ENCODE data around the gene ETFB.

ETFB gene

DNA sequence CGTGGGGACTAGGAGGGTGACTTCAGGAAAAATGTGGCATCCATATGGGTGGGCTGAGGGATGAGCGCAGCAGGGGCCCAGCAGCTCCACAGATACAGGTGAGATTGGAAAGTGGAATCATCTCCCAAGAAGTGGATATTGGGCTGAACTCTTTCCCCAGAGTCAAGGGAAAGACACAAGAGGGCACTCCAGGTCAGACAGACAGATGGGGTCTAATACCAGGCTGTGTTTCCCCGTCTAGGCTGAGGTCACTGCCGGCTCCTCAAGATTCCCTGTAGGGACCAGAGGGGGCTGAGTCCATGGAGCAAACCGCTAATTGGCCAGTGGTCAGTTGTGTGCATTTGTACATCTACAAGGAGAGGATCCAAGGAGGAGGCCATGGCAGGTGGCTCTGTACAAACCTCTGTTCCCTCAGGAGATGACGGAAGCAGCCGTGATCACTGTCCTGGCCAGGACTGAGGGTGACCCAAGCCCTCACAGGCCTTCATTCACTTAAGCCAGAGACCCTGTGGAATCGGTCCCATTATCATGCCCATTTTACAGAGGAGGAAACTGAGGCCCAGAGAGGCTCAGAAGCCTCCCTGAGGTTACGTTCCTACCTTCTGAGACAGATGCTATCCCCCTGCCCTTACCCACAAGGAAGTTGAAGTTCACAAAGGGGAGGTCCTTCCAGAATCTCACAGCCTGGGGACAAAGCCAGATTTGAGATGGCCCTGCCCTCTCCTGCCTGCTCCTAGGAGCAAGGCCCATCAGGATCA is 69.7 kb downstream of the ETFB start:
- no peak overlapping the region for H3K27ac ChIP-seq (ENCODE audit: low read depth, low read length)
- H3K36me3 ChIP-seq (ENCODE audit: control insufficient read depth in 5 of 5, insufficient read depth in 5 of 5, low read length in 5 of 5) = no peaks in the 10 kb centered on the region
- no peak overlapping the region for H3K9ac ChIP-seq (ENCODE audit: low read length in 5 of 5)
- no peak overlapping the region for H3K4me3 ChIP-seq (ENCODE audit: low read depth in 1 of 5, low read length in 5 of 5)
- H3K27me3 ChIP-seq (ENCODE audit: control insufficient read depth in 5 of 5, insufficient read depth in 4 of 5, low read length in 5 of 5) = peaks cover 15 to 40% (median 34%) of the 10 kb centered on the region in 5 donors
- no peaks in the 10 kb centered on the region for H3K9me3 ChIP-seq (ENCODE audit: control insufficient read depth in 5 of 5, low read length in 5 of 5)
- no peaks in the 10 kb centered on the region for H3K4me1 ChIP-seq (ENCODE audit: control insufficient read depth in 5 of 5, insufficient read depth in 5 of 5, low read length in 5 of 5)

DNA sequence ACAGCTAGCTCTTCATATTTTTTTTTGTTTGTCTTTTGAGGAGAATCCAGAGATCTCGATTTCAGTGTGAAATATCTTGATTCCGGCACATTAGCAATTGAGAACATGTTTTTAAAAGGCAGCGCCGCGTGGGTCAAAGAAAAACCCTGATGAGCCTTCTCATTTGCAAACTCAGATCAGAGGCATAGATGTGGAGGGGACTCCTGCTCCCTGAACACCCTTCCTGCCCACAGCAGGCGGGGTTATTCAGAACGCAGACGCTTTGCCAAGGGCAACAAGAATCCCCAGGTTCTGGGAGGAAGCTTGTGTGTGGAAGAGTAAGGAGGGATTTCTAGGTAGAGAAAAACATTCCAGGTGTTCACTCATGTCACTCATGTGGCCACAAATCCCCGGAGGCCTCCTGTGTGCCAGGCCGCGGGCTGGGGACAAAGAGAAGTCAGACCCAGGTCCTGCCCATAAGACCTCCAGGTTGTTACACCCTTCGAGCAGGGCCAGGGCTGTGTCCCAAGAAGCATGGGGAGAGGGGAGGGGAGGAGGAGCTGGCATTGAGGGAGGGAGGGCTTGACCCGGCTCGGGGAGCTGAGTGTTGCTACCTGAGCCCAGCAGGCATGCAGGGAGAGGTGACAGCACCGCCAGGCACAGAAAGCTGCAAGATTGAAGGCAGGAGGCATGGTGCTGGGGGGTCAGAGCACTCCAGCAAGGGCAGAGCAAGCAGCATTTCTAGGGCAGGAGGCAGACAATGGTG is 70.6 kb downstream of the ETFB start:
- H3K27ac ChIP-seq (ENCODE audit: low read depth, low read length) = no peak overlapping the region
- H3K9me3 ChIP-seq (ENCODE audit: control insufficient read depth in 5 of 5, low read length in 5 of 5) = no peaks in the 10 kb centered on the region
- no peaks in the 10 kb centered on the region for H3K36me3 ChIP-seq (ENCODE audit: control insufficient read depth in 5 of 5, insufficient read depth in 5 of 5, low read length in 5 of 5)
- H3K4me1 ChIP-seq (ENCODE audit: control insufficient read depth in 5 of 5, insufficient read depth in 5 of 5, low read length in 5 of 5) = no peaks in the 10 kb centered on the region
- no peak overlapping the region for H3K9ac ChIP-seq (ENCODE audit: low read length in 5 of 5)
- no peak overlapping the region for H3K4me3 ChIP-seq (ENCODE audit: low read depth in 1 of 5, low read length in 5 of 5)
- H3K27me3 ChIP-seq (ENCODE audit: control insufficient read depth in 5 of 5, insufficient read depth in 4 of 5, low read length in 5 of 5) = peaks cover 15 to 38% (median 34%) of the 10 kb centered on the region in 5 donors
